HEK293 (cell line): Measurements from ENCODE around the gene HSF5.
"Not testable (repeated sequence)": the region's sequence is repeated elsewhere in the genome, so short reads cannot be mapped to it uniquely, and the experiment has no call there.

Experiments used
- CTCF ChIA-PET: fragments of 350-600 bp; formaldehyde crosslinking; extraction: SDS; loops from one replicate; lab custom pipeline; 2021; ENCODE audit warnings: antibody characterized with exemption; lab: Yijun Ruan, JAX
- POLR2A ChIA-PET: fragments of 300-600 bp; formaldehyde crosslinking; extraction: SDS; loops from one replicate; lab custom pipeline; 2020; ENCODE audit warnings: antibody characterized with exemption, inconsistent platforms; lab: Yijun Ruan, JAX
- H3K27ac ChIP-seq: fragments of 200-500 bp; sonication (Bioruptor generic); 2 replicates; pipeline ENCODE4 v1.5.1; 2014; ENCODE audit warnings: low read depth, low read length, control low read depth, inconsistent platforms; ENCODE audit errors: extremely low read depth
- H3K36me3 ChIP-seq, 2 experiments: fragments of 200-500 bp in 1 of 2; sonication (Bioruptor generic) in 1 of 2; 1 replicate in 1 of 2; 2 replicates in 1 of 2; pipeline ENCODE4 v1.5.1; 2014 to 2017; ENCODE audit warnings: inconsistent platforms in 2 of 2, low read length in 2 of 2; ENCODE audit not compliant: control insufficient read depth in 2 of 2, insufficient read depth in 1 of 2
- H3K4me1 ChIP-seq: fragments of 200-500 bp; sonication (Bioruptor generic); 2 replicates; pipeline ENCODE4 v1.5.1; 2014; ENCODE audit warnings: mild to moderate bottlenecking, low read length, inconsistent platforms; ENCODE audit not compliant: control insufficient read depth, insufficient read depth
- H3K4me3 ChIP-seq: 2 replicates; pipeline ENCODE4 v1.5.1; 2011; ENCODE audit warnings: low read depth, mild to moderate bottlenecking, control low read depth, low read length, moderate library complexity
- H3K9me3 ChIP-seq: fragments of 200-500 bp; sonication (Bioruptor generic); 2 replicates; pipeline ENCODE4 v1.5.1; 2014; ENCODE audit warnings: low read depth, low read length, inconsistent platforms; ENCODE audit not compliant: control insufficient read depth, insufficient read depth
- EGR2 ChIP-seq: fragments of 450-650 bp; formaldehyde crosslinking; IDR thresholded peaks from 2 replicates; pipeline ENCODE4 v1.5.1; 2016; ENCODE audit warnings: low read depth, missing biosample characterization, missing genetic modification characterization
- FEZF1 ChIP-seq: fragments of 450-650 bp; formaldehyde crosslinking; IDR thresholded peaks from 2 replicates; pipeline ENCODE4 v1.5.1; 2016; ENCODE audit warnings: missing biosample characterization, missing genetic modification characterization
- HOXD13 ChIP-seq: sonication (generic); formaldehyde crosslinking; IDR thresholded peaks from 2 replicates; pipeline ENCODE4 v1.8.0; 2022; ENCODE audit warnings: missing genetic modification reagents, borderline replicate concordance
- IKZF3 ChIP-seq: fragments of 450-650 bp; IDR thresholded peaks from 2 replicates; pipeline ENCODE4 v1.5.0; 2018; ENCODE audit warnings: missing biosample characterization, mild to moderate bottlenecking, missing genetic modification characterization, moderate library complexity
- PRDM4 ChIP-seq: fragments of 450-650 bp; formaldehyde crosslinking; IDR thresholded peaks from 2 replicates; pipeline ENCODE4 v1.5.1; 2017; ENCODE audit warnings: missing biosample characterization, missing genetic modification characterization
- SCRT2 ChIP-seq: fragments of 450-650 bp; formaldehyde crosslinking; IDR thresholded peaks from 2 replicates; pipeline ENCODE4 v1.5.1; 2016; ENCODE audit warnings: missing biosample characterization, missing genetic modification characterization
- SP3 ChIP-seq: fragments of 450-650 bp; formaldehyde crosslinking; IDR thresholded peaks from 2 replicates; pipeline ENCODE4 v1.5.1; 2016; ENCODE audit warnings: missing biosample characterization, missing genetic modification characterization
- ZBTB20 ChIP-seq: fragments of 450-650 bp; formaldehyde crosslinking; IDR thresholded peaks from 2 replicates; pipeline ENCODE4 v1.5.1; 2016; ENCODE audit warnings: missing biosample characterization, missing genetic modification characterization
- ZBTB8A ChIP-seq: fragments of 450-650 bp; formaldehyde crosslinking; IDR thresholded peaks from 2 replicates; pipeline ENCODE4 v1.5.1; 2016; ENCODE audit warnings: missing biosample characterization, missing genetic modification characterization
- ZFP37 ChIP-seq: fragments of 450-650 bp; formaldehyde crosslinking; IDR thresholded peaks from 2 replicates; pipeline ENCODE4 v1.5.1; 2016; ENCODE audit warnings: missing biosample characterization, missing genetic modification characterization
- ZNF157 ChIP-seq: fragments of 450-650 bp; formaldehyde crosslinking; IDR thresholded peaks from 2 replicates; pipeline ENCODE4 v1.5.1; 2016; ENCODE audit warnings: missing biosample characterization, missing genetic modification characterization
- ZNF169 ChIP-seq: fragments of 450-650 bp; formaldehyde crosslinking; IDR thresholded peaks from 2 replicates; pipeline ENCODE4 v1.5.1; 2016; ENCODE audit warnings: missing biosample characterization, missing genetic modification characterization
- ZNF311 ChIP-seq: fragments of 450-650 bp; formaldehyde crosslinking; IDR thresholded peaks from 2 replicates; pipeline ENCODE4 v1.5.1; 2017; ENCODE audit warnings: missing biosample characterization, missing genetic modification characterization, borderline replicate concordance
- ZNF341 ChIP-seq: fragments of 450-650 bp; formaldehyde crosslinking; IDR thresholded peaks from 2 replicates; pipeline ENCODE4; 2016; ENCODE audit warnings: low read depth, missing biosample characterization, missing genetic modification characterization
- ZNF426 ChIP-seq: fragments of 450-650 bp; formaldehyde crosslinking; IDR thresholded peaks from 2 replicates; pipeline ENCODE4 v1.5.1; 2017; ENCODE audit warnings: missing biosample characterization, missing genetic modification characterization, mild to moderate bottlenecking, inconsistent platforms, moderate library complexity
- ZNF560 ChIP-seq: fragments of 450-650 bp; formaldehyde crosslinking; IDR thresholded peaks from 2 replicates; pipeline ENCODE4 v1.5.1; 2017; ENCODE audit warnings: missing biosample characterization, missing genetic modification characterization, borderline replicate concordance
- ZNF654 ChIP-seq: fragments of 450-650 bp; formaldehyde crosslinking; IDR thresholded peaks from 2 replicates; pipeline ENCODE4 v1.5.1; 2016; ENCODE audit warnings: low read depth, missing biosample characterization, missing genetic modification characterization
- ZNF658 ChIP-seq: fragments of 450-650 bp; formaldehyde crosslinking; IDR thresholded peaks from 2 replicates; pipeline ENCODE4; 2016; ENCODE audit warnings: missing biosample characterization, missing genetic modification characterization
- ZNF843 ChIP-seq: fragments of 450-650 bp; formaldehyde crosslinking; IDR thresholded peaks from 2 replicates; pipeline ENCODE4 v1.5.1; 2016; ENCODE audit warnings: missing biosample characterization, missing genetic modification characterization
- TF ChIP-seq, protein P1 (sequence below): fragments of 450-650 bp; formaldehyde crosslinking; IDR thresholded peaks from 2 replicates; pipeline ENCODE4 v1.5.1; 2016; ENCODE audit warnings: missing biosample characterization, missing genetic modification characterization
- TF ChIP-seq, protein P2 (sequence below): fragments of 450-650 bp; formaldehyde crosslinking; IDR thresholded peaks from 2 replicates; pipeline ENCODE4 v1.5.1; 2016; ENCODE audit warnings: missing biosample characterization, missing genetic modification characterization

The HSF5 gene

GRCh38 chr17:58398574-58399266 lies 89.5 kb downstream of the HSF5 start (continued):
- no peak for TF ChIP-seq ZNF311 (tag by site-specific recombination)
- TF ChIP-seq ZNF169 (tag by site-specific recombination), result no peak
- TF ChIP-seq ZNF157 (tag by site-specific recombination), result no peak
- no peak for TF ChIP-seq PRDM4 (tag by site-specific recombination)
- peak; percentile 66 for TF ChIP-seq EGR2 (tag by site-specific recombination)
- no peak for TF ChIP-seq ZBTB20 (tag by site-specific recombination)
- TF ChIP-seq, protein P1, sequence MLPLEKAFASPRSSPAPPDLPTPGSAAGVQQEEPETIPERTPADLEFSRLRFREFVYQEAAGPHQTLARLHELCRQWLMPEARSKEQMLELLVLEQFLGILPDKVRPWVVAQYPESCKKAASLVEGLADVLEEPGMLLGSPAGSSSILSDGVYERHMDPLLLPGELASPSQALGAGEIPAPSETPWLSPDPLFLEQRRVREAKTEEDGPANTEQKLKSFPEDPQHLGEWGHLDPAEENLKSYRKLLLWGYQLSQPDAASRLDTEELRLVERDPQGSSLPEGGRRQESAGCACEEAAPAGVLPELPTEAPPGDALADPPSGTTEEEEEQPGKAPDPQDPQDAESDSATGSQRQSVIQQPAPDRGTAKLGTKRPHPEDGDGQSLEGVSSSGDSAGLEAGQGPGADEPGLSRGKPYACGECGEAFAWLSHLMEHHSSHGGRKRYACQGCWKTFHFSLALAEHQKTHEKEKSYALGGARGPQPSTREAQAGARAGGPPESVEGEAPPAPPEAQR (tag by site-specific recombination), result no peak
- no peak for TF ChIP-seq ZNF654 (tag by site-specific recombination)
- TF ChIP-seq HOXD13 (CRISPR knock-in tag), result no peak
- no peak for TF ChIP-seq SCRT2
- TF ChIP-seq ZNF843 (tag by site-specific recombination), result 0 out of 2 replicates have a peak, but pooled peaks have one; percentile 45
- peak; percentile 84 for TF ChIP-seq ZNF341 (tag by site-specific recombination)
- peak; percentile 3; the same call in 1 of the 2 replicates for TF ChIP-seq ZNF426 (tag by site-specific recombination)
- no peak for TF ChIP-seq ZNF658 (tag by site-specific recombination)
- 0 out of 2 replicates have a peak, but pooled peaks have one; percentile 43 for TF ChIP-seq FEZF1 (tag by site-specific recombination)
- no peak for TF ChIP-seq ZFP37 (tag by site-specific recombination)
- TF ChIP-seq IKZF3 (tag by site-specific recombination), result peak; percentile 37; the same call in 1 of the 2 replicates
- TF ChIP-seq ZNF560 (tag by site-specific recombination), result no peak
- TF ChIP-seq ZBTB8A (tag by site-specific recombination), result peak; percentile 48; the same call in 1 of the 2 replicates
- no peak for TF ChIP-seq SP3 (tag by site-specific recombination)
- TF ChIP-seq, protein P2, sequence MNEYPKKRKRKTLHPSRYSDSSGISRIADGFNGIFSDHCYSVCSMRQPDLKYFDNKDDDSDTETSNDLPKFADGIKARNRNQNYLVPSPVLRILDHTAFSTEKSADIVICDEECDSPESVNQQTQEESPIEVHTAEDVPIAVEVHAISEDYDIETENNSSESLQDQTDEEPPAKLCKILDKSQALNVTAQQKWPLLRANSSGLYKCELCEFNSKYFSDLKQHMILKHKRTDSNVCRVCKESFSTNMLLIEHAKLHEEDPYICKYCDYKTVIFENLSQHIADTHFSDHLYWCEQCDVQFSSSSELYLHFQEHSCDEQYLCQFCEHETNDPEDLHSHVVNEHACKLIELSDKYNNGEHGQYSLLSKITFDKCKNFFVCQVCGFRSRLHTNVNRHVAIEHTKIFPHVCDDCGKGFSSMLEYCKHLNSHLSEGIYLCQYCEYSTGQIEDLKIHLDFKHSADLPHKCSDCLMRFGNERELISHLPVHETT (tag by site-specific recombination), result no peak

- H3K4me1 ChIP-seq, result peaks cover 23% of the 10 kb centered on the region
- H3K36me3 ChIP-seq, H3K4me3 ChIP-seq, H3K9me3 ChIP-seq, POLR2A ChIA-PET, H3K27ac ChIP-seq: not testable (repeated sequence)
- CTCF ChIA-PET, result interaction anchor here (0.7 to 1.1 kb wide), 3 partner anchors 16 to 314 kb away, joined by 3 to 4 read pairs (median 3); partner anchors contain the start of gene RNF43
These were observed 90.8 kb downstream of the HSF5 start for GRCh38 chr17:58397421-58397820.
